ENCODE data around the gene ZNF521.

Gene ZNF521

DNA sequence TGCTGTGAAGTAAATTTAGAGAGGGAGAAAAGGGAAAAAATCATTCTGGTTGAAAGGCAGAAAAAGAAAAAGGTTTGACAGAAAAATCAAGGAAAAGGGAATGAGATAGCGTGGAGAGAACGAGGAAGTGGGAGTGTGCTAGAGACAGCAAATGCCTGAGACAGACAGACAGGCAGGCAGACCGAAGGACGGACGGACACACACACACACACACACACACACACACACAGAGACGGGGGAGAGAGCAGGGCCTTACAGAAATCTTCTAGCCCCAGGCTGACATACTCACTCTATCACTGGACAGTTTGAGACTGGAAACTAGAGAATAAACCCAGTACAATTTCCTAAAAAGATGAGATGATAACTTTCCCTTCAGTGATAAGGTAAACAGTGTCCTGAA lies 238.4 kb downstream of the ZNF521 start:
- DNase-seq, result no peak

DNA sequence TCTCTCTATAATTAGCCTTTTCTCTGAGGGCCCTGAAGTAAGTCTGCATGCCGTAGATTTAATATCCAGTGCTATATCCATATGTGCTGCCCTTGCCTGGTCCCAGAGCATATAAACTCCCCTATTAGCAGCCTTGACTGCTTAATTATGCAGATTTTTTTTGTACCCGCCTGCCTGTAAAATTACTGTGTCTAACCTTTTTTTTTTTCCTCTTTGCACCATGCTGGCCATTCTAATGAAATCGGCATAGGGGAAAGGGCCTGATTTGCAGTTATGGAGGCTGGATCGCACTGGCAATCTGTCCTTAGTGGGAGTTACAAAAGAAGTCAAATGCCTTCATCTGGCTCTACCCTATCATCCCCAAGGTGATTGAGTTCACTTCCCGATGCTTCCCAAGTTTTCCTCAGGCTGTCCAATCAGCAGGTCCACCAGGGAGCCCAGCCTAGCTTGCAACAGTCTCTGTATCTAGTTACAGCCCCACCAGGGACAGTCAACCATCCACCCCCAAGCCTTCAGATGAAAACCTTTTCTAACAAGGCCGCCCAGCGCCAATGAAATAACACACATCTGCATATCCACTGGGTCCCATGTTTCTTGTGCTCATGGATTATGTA lies 239.0 kb downstream of the ZNF521 start:
- no peak for DNase-seq

DNA sequence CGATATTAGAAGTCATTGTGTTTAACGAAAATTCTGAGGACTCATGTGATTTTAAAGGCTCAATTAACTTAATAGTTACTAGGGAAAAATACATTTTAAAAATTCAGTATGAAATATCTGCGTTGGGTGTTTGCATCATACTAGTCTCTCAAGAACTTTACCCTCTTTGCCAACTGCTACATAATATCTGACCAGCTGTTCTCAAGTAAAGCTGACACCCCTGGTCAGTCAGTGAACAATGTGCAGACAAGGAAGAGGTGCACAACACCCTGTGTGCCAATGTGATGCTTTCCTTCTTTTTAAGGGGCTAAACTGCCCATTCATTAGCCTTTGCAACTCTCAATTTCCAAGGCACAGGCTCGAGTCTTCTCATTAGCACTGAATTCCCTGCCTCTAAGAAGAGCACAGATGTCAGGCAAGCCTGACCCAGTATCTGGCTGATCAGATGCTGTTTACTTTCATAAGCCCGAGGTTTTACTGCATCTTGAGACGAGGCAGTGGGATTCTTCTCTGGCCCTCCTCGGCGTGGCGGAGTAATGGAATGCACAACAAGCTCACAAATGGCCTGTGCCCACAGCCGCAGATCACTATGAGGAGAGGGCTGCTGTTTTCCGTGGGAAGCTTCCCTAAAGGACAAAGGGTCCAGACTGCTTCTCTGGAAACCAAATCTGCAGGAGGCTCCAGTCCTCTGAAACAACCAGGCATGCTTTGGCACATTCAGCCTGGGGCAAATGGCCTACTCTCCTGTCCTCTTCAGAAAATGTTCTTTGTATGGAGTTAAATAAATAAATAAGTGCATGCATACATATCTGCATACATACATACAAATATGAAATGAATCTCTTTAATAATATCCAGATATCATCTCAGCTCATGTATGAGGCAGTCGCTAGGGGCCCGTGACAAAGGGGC lies 240.3 kb downstream of the ZNF521 start:
- DNase-seq, result no peak

DNA sequence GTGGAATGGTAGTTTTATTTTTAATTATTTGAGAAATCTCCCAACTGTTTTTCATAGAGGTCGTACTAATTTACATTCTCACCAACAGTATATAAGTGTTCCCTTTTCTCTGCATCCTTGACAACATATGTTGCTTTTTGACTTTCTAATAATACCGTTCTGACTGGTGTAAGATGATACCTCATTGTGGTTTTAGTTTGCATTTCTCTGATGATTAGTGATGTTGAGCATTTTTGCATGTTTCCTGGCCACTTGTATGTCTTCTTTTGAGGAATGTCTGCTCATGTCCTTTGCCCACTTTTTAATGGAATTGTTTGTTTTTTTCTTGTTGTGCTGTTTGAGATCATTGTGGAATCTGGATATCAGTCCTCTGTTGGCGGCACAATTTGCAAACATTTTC lies 242.5 kb downstream of the ZNF521 start:
- no peak for DNase-seq

DNA sequence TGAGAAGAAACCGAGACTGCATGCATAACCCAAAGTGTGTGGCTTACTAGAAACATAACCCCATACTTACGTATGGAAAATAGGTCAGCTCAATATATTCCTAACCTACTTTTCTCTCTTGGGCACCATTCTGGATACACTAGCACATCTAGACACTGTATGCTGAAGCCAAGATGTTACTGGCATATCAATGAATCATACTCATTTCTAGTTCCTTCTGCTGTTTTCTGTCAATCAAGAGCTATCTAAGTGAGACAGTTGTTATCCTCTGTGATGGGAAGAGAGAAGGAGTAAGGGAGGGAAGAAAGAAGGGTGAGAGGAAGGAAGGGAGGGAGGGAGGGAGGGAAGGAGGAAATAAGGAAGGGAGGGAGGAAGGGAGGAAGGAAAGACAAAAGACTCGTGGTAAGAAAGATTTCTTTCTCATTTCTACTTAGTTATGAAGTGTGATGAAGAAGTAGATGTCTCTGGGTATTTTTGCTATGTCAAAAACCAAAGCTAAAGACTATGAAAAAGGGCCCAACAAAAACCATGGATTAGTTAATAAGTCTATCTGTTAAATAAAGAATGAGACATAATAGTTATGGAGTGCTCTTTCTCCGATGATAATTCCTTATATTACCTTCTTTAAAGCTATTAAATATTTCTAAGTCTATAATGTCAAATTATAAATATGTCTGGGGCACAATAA lies 248.4 kb downstream of the ZNF521 start:
- DNase-seq, result no peak

GRCh38 chr18:25102662-25103061 lies 249.3 kb downstream of the ZNF521 start:
- DNase-seq, result no peak

DNA sequence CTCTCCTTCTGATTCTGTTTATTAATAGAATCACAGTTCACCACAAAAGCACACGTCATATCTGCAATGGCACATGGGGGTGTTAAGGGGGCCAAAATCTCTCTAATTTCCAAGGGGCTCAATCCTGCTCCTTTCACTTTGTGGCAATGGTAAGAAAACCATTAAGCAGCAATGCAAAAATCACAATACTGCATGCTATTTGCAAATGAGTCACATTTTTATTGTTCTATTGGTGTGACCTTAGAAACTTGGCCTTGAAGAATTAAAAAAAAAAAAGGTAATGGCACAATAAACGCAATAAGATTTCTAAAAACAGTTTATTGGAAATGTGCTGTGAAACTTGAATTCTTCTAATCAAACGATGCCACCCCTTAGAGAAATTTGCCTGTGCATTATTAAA lies 251.5 kb downstream of the ZNF521 start:
- DNase-seq, result no peak

DNA sequence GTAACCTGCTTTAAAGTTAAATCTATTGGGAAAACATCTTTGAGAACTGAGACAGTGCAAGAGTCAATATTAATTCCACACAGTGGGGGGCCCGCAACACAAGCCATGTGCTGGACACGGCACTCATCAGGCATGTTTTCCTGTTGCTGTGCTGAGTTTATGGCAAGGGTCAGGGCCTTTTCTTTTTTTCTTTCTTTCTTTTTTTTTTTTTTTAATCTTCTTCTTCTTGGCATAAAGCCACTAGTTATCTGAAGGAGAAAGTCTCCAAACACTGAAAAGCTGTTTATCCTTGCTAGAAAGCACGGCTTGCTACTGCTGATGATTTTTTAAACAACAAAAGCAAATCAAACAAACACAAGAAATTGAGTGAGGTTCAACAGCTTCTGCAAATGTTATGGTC lies 252.1 kb downstream of the ZNF521 start:
- DNase-seq, result no peak

DNA sequence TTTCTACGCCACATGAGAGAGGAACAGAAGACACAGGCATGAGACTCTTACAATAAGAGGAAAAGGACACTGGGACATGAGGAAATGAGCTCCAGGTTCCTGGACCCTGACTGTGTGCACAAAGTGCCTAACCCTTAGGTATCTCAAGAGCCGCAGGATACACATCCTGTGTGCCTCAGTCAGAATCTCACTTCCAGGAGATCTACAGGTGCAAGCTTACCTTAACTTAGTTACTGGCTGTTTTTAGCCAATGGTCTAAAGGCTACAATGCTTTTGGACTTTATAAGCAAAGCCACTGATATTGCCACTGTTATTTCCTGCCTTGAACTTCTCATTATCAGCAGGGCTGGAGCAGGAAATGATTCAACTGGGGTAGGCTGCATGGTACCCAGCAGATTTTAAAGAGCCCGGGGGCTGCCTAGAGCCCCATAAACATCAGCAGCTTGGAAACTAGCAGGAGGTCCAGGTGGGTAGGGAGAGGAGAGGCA lies 254.4 kb downstream of the ZNF521 start:
- DNase-seq, result no peak

DNA sequence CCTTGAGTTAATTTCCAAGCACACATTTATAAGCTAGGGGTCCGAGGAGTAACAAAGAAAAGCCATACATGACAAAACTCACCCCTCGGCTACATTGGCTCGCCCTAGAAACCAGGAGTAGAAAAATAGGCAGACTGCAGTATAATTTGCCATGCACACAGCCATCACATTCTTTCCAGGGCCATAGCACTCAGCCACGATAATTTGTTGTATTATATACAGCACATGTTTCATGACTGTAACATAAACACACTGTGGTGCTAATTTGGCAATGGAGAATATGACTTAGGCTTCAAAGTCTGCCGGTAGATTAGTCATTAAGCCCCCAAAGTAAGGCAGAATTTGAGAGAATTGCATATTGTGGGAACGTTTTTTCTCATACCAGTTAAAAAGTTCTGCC lies 254.9 kb downstream of the ZNF521 start:
- no peak for DNase-seq

DNA sequence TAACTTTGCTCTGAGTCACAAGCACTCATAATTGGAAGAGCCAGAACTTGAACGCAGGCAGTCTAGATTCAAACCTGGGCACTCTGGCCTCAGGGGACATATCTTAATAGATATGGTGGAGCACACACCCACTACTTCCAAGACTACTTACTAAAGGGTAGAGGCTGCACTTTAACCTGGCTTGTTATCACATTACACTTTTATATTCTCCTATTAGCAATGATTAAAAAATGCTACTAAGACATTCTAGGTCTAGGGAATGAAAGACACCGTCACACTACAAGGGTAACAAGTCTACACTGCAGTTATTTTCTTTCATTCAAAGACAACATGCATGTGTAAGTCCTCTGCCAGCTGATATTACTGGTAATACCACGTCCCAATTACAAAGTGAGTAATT lies 258.8 kb downstream of the ZNF521 start:
- DNase-seq, result no peak

DNA sequence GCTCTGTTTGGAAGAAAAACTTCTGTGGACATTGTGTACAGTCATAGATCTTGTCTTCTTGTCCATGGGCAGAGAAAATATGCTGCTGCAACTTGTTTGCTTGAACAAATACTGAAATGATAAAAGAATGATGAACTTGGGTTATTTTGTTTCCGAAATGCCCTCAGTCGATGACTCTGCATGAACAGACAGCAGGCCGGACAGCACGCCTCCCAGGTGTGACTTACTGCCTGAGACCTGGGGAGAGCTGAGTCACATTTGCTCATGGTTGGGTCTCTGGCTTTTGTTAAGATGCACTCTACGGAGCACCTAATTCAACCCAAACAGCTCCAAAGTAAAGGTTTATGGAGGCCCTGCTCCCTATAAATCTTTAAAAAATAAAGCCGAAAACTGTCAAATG lies 262.5 kb downstream of the ZNF521 start:
- DNase-seq, result no peak

- no peak for DNase-seq
Observed at GRCh38 chr18:25086876-25087275, 265.1 kb downstream of the ZNF521 start.

GRCh38 chr18:25081001-25081400 lies 271.0 kb downstream of the ZNF521 start:
- no peak for DNase-seq

GRCh38 chr18:25080211-25080610 lies 271.8 kb downstream of the ZNF521 start:
- DNase-seq, result no peak

DNA sequence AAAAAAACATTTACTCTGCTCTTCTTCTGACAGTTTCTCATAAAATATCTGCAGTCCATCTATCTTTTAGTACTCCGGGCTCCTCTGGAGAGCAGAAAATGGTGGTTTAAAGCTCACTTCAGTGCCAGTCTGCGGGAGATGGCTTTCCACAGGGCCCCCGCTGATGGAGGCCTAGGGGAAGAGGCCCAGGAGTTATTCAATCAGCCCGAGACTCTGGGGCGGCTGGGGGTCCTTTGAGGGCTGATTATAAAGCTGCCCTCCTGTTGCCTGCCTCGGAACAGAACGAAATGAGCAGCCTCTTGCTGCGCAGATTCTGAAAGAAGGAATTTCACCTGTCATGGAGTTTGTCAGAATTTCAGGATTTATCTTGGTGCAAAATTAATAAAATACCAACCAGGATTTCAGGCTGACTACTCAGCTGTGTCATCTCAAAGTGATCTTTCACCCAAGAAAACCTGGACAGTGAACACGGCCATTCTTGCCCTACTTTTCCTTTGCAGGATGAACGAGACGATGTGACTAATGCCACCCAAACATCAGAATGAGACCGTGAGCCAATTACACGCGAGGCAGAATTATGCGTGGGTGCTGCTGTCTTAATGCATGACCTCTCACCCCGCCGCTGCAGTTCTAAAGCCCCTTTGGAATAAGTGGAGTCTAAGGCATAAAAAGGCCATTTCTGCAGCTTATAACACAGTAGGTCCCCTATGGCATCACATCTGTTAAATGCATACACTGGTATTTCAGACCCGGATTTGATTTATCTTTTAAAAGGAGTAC lies 273.8 kb downstream of the ZNF521 start:
- no peak for DNase-seq

- DNase-seq, result no peak
Observed at GRCh38 chr18:25077038-25077943, 274.7 kb downstream of the ZNF521 start.

GRCh38 chr18:25075783-25076182 lies 276.2 kb downstream of the ZNF521 start:
- no peak for DNase-seq

GRCh38 chr18:25075331-25075730 lies 276.6 kb downstream of the ZNF521 start:
- DNase-seq, result no peak

DNA sequence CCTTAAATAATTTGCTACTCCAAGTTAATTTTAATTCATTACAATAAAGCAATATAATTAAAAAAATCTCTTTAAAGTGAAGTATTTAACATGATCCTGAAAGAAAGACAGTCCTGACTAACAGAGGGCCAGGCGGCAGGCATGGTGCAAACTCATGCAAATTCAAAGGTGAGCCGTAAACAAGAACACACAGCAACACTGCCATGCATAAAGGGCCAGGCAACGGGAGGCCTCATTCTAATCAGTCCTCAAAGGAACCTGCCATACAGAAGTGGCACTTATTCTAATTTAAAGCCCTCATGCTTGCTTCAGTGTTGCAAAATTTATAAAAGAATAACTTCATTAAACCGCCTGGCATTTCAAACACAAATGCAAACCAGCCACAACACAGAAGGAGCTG lies 277.0 kb downstream of the ZNF521 start:
- no peak for DNase-seq

DNA sequence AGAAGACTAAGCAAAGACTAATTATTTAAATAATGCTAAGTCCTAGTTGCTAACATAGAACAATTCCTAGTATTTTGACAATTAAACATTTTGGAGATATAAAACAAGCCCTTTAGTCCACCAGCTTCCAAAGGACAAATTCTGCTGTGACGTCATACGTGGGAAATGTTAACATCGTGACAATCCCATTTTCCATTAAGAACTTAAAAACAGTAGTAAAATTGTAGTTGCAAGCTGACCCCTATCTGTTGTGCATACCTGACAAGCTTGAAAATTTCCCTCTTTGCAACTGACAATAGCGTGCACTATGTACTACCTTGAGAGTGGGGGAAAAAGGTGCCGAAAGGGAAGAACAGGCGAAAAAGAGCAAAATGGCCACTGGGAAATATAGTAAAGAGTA lies 279.8 kb downstream of the ZNF521 start:
- no peak for DNase-seq

Data from SHP77 (cell line).